ENCODE results near the gene AGPAT2.

The AGPAT2 gene

GRCh38 chr9:136700959-136701667 is 13.9 kb upstream of the AGPAT2 start:
- DNase-seq, result no peak

DNA sequence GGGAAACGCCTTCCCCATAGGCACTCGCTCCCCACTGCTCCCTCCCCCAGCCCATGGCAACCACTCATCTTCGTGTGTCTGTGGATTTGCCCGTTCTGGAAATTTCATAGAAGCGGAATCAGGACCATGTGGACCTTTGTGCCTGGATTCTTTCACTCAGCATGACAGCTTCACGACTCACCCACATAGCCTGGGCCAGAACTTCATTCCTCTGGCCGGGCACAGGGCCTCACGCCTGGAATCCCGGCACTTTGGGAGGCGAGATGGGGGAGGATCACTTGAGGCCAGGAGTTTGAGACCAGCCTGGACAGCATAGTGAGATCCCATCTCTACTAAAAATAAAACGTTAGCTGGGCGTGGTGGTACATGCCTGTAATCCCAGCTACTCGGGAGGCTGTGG is 13.0 kb upstream of the AGPAT2 start:
- DNase-seq, result no peak

- DNase-seq, result no peak
Measured at GRCh38 chr9:136698635-136699246, 11.5 kb upstream of the AGPAT2 start.

DNA sequence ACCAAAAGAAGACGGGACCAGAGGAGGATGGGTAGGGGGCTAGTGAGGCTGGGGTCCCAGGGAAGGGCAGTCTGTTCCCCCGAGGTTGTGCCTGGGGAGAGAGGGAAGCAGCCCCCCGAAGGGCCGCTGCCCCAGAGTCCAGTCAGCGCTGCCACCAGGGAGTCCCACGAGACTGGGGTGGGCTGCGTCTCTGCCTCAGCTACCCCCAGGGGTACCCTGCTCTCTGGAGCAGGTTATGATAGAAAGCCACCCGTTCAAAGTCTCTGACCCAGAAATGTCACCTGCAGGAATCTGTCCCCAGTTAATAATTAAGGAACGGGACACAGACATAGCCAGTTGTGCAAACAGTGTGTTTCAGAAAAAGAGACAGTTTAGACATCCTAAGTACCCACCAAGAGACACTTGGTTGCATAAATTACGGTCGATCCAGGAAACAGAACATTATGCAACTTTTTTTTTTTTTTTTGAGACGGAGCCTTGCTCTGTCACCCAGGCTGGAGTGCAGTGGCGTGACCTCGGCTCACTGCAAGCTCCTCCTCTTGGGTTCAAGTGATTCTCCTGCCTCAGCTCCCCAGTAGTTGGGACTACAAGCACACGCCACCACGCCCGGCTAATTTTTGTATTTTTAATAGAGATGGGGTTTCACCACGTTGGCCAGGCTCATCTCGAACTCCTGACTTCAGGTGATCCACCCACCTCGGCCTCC is 10.7 kb upstream of the AGPAT2 start:
- DNase-seq, result no peak

GRCh38 chr9:136697146-136697820 is 10.0 kb upstream of the AGPAT2 start:
- DNase-seq, result peak; percentile 24

DNA sequence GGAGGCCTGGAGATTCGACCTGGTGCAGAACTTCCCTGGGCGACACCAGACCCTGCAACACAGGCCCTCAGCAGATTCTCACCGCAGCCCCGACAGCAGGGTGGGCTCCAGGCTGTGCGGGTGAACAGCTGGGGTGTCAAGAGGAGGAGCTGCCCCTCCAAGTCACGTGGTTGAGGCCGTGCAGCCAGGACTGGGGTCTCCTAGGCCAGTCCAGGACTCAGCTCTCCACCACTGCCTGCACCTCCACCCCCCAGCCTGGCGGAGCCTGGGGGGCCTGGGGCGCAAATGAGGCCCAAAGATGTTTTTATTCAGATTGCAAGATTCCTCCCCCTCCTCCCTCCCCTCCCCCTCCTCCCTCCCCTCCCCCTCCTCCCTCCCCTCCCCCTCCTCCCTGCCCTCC is 9.2 kb upstream of the AGPAT2 start:
- no peak for DNase-seq

DNA sequence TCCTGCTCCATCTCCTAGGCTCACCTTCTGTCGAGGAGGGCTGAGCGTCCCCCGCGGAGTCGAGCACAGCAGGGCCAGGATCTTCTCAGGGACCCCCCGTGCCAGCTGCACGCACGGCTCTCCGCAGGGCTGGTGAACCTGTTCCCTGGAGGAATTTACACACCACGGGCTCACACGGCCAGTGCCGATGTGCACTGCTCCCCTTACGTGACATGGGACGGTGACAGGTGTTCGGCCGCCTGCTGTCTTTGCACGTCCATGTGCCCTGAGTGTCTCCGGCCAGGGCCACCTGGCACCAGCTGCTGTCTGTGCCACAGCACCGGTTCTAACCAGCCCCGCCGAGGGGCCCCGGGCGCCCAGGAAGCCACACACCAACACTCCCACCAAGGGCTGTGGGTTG is 8.7 kb upstream of the AGPAT2 start:
- peak; percentile 93 for DNase-seq

DNA sequence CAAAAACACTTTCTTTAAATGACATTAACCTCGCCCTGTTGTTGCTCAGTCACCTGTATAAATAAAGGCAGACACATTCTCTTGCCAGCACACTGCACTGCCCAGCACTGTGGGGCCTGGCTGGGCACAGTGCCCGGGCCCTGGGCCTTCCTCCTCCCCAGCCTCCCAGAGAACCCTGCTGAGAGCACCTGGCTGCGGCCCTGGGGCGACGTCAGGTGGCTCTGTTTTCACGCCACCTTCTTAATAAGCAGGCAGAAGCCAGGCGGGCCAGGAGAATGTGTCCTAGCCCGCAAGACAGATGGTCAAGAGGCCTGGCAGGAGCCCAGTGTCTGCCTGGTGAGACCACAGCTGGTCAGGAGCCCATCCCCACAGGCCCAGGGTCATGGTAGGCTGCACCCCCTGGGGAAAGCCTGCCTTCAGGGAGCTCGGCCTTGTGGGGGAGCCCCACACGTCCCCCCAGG is 8.2 kb upstream of the AGPAT2 start:
- peak; percentile 99 for DNase-seq

GRCh38 chr9:136694872-136695247 is 7.6 kb upstream of the AGPAT2 start:
- no peak for DNase-seq

GRCh38 chr9:136694163-136694871 is 7.1 kb upstream of the AGPAT2 start:
- DNase-seq, result peak; percentile 72

DNA sequence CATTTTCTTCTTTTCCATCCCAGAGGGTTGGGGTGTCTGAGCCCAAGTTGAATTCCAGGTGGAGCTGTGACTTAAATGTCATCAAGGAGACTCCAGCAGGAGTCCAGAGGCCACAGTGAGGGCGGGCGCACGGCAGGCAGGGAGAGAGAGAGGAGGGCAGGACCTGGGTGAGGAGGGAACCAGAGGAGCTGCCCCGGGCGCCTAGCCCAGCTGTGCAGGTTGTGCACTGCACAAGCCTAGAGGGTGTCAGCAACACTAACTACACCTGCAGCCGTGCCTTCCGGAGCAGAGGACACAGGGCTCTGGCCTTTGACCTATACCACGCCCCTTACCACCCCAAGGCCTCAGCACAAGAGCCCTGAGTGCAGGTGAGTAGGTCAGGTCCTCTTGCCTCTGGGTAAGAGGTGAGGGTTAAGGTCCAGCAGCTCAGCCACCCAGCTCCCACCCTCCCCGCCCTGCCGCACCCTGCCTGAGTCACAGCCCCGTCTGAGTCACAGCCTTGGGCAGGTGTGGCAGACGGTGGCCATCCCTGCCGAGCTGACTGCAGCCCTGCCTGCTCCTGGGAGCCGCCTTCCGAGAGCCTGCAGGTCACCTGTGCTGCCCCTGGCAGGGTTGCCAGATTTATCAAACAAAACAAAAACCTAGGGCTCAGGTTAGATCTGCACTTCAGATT is 6.4 kb upstream of the AGPAT2 start:
- peak; percentile 41 for DNase-seq

DNA sequence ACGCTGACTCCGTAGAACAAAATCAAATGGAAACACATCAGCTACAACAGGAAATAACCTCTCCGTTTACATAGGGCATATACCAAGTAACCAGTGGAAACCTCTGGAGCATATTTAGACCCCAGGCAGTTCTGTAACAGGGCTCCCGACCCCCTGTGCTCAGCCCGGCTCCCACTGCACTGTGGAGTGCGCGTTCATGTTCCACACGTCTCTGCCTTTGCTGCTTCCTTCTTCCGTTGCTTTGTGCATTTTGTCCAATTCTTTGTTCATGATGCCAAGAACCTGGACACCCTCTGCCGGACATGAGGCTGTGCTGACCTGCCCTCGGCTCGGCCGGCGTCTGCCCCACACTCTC is 5.9 kb upstream of the AGPAT2 start:
- no peak for DNase-seq

- DNase-seq, result no peak
Measured at GRCh38 chr9:136692185-136693134, 5.2 kb upstream of the AGPAT2 start.

DNA sequence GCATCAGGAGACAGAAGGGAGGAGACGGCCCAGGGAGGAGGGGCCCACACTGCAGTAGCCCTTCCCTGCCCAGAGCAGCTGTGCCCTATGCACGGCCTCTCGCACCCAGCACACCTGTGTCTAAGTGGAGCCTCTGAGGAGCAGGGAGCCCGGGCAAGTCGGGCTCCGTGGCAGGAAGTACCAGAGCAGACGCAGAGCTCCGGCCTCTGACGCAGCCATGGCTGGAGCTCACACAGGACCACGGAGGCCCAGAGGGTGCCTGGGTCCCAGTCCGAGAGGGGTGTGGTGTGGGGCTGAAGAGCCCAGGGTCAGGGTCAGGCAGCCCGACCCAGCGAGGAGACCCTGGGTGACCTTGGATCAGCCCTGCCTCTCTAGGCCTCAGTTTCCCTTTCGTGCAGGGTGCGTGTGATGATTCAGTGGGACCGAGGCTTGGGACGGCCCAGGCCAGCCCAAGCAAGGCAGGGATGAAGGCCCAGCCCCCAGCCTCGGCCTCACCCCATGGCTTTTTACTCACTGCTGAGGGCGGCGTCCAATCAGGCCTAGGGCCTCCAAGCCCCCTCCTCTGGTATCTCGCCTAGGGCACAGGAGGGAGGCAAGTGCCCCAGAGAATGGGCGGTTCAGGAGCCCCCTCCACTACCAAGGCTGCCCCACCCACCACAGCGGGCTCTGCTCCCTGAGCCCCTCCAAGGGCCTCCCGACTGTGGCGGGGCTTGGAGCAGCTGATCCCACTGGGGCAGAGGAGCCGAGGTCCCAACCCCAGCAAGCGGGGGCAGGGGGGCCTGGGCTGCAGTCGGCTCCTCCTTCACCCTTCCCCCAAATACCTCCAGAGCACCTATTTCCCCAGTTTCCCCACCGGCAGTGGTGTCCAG is 4.3 kb upstream of the AGPAT2 start:
- DNase-seq, result no peak

- no peak for DNase-seq
Measured at GRCh38 chr9:136690806-136691261, 3.6 kb upstream of the AGPAT2 start.

DNA sequence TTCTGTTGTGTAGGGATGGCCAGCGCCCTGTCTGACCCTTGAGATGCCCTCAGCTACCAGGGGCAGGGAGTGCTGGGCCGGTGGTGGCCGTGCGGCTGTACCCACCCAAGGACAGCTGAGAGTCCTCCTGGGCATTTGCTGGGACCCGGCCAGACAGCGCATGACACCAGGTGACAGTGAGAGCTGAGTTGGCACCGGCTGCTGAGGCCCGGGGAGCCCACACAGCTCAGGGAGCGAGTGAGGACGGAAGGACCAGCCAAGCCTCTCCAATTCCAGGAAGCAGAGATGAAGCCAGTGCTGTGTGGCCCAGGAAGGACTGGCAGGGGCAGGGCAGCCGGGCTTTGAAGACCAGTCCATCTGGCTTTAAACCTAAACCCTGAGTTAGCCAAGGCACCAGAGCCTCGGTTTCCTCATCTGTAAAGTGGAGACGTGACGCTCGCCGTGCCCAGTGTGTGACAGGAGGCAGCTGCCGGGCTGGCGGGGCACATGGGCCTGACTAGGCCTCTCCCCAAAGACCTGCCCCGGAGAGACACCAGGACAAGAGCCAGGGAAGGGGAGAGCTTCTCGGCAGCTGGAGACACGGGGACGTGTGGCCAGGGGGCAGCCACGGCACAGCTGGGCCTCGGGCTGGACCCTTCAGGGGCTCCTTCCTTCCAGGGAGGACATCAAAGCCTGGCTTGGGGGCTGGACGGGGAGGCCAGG is 3.0 kb upstream of the AGPAT2 start:
- no peak for DNase-seq

DNA sequence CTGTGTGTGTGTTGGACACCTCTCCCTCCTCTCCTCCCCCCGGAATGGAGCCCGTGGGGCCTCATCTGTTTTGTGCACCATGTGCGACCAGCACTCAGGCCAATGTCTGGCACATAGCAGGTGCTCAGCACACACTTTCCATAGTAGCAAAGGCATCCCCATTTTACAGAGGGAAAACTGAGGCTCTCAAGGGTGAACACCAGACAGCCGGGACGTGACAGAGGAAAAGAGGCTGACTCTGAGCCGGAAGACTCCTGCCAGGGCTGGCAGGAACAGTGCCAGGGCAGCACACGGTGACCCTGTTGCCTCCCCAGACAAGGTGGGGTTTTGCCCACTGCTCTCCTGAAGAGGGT is 1.8 kb upstream of the AGPAT2 start:
- no peak for DNase-seq

- DNase-seq, result no peak
Measured at GRCh38 chr9:136688274-136689107, 1.2 kb upstream of the AGPAT2 start.

All from NCI-H774 (cell line).